ENCODE results near the gene PRPF6. TPM values are rescaled to one million over a fixed set of nuclear protein-coding genes. Genes with fewer than 3 reads are reported as not detected.

PRPF6 gene
- total RNA-seq, 1 experiment from 2014 or later = 181 TPM

- no TSS peak for BruUV-seq (replicated peaks)
- no peak for TF ChIP-seq CTCF (IDR thresholded peaks at IDR 0.05; ENCODE audit: insufficient read depth in 1 of 2, low read depth in 1 of 2, low read length in 1 of 2, severe bottlenecking in 1 of 2, unreplicated experiment in 1 of 2)
- intact Hi-C loops (cut with micrococcal nuclease; ENCODE audit: unreplicated experiment) = no loop called here
Observed at GRCh38 chr20:64032706-64033624, 52.0 kb downstream of the PRPF6 start.

GRCh38 chr20:64033981-64034493, 53.1 kb downstream of the PRPF6 start:
- Histone ChIP-seq H3K4me3 (ENCODE audit: low read depth, low read length) (no peak overlapping the region), H3K4me1 (peaks cover 35% of the 10 kb centered on the region), H3K36me3 (ENCODE audit: control insufficient read depth, insufficient read depth, low read length) (peaks cover 13% of the 10 kb centered on the region), H3K9me3 (no peaks in the 10 kb centered on the region), H3K27me3 (replicated peaks; ENCODE audit: control insufficient read depth, insufficient read depth, low read length) (no peaks in the 10 kb centered on the region)
- ChIA-PET CTCF (interaction anchor here (1.3 kb wide), 1 partner anchor 10 kb away, joined by 5 read pairs; no protein-coding TSS in a partner anchor), POLR2A (no interaction called here)
- peaks cover 100% of the 10 kb centered on the region for H3K36me3 Mint-ChIP-seq (ENCODE audit: insufficient read depth, unreplicated experiment)
- no peak for TF ChIP-seq CTCF (IDR thresholded peaks at IDR 0.05; ENCODE audit: insufficient read depth in 1 of 2, low read depth in 1 of 2, low read length in 1 of 2, severe bottlenecking in 1 of 2, unreplicated experiment in 1 of 2)
- intact Hi-C loops (cut with micrococcal nuclease; ENCODE audit: unreplicated experiment) = no loop called here
- no TSS peak for BruUV-seq (replicated peaks)
- no peaks in the 10 kb centered on the region for H3K9me3 Mint-ChIP-seq (ENCODE audit: unreplicated experiment)
- H3K27ac Mint-ChIP-seq (ENCODE audit: unreplicated experiment) = no peak overlapping the region
- H3K4me3 Mint-ChIP-seq (ENCODE audit: unreplicated experiment) = no peak overlapping the region
- no peak for DNase-seq
- H3K27me3 Mint-ChIP-seq (ENCODE audit: insufficient read depth, unreplicated experiment) = no peaks in the 10 kb centered on the region
- peaks cover 12% of the 10 kb centered on the region for H3K4me1 Mint-ChIP-seq (ENCODE audit: low read depth, unreplicated experiment)

More at GRCh38 chr20:64032706-64033624, 52.0 kb downstream of the PRPF6 start:
- CTCF ChIA-PET = interaction anchor here (1.3 kb wide), 1 partner anchor 9 kb away, joined by 5 read pairs; no protein-coding TSS in a partner anchor
- Mint-ChIP-seq H3K27me3 (ENCODE audit: insufficient read depth, unreplicated experiment) (no peaks in the 10 kb centered on the region), H3K9me3 (ENCODE audit: unreplicated experiment) (no peaks in the 10 kb centered on the region), H3K4me3 (ENCODE audit: unreplicated experiment) (no peak overlapping the region), H3K36me3 (ENCODE audit: insufficient read depth, unreplicated experiment) (peaks cover 100% of the 10 kb centered on the region), H3K27ac (ENCODE audit: unreplicated experiment) (no peak overlapping the region), H3K4me1 (ENCODE audit: low read depth, unreplicated experiment) (peaks cover 12% of the 10 kb centered on the region)
- no peak overlapping the region for H3K4me3 ChIP-seq (ENCODE audit: low read depth, low read length)
- POLR2A ChIA-PET = no interaction called here
- peaks cover 35% of the 10 kb centered on the region for H3K4me1 ChIP-seq
- no peaks in the 10 kb centered on the region for H3K27me3 ChIP-seq (replicated peaks; ENCODE audit: control insufficient read depth, insufficient read depth, low read length)
- H3K36me3 ChIP-seq (ENCODE audit: control insufficient read depth, insufficient read depth, low read length) = peaks cover 17% of the 10 kb centered on the region
- no peaks in the 10 kb centered on the region for H3K9me3 ChIP-seq
- no peak for DNase-seq

- CTCF ChIA-PET = interaction anchor here (1.3 to 6.2 kb wide), 2 partner anchors 11 to 25 kb away, joined by 4 to 101 read pairs; partner anchors contain the start of gene TCEA2
- no peak overlapping the region for H3K27ac Mint-ChIP-seq (ENCODE audit: unreplicated experiment)
Observed at GRCh38 chr20:64035066-64035932, 54.4 kb downstream of the PRPF6 start.

More at GRCh38 chr20:64035066-64035932, 54.4 kb downstream of the PRPF6 start:
- DNase-seq = no peak
- POLR2A ChIA-PET = no interaction called here
- intact Hi-C loops (cut with micrococcal nuclease; ENCODE audit: unreplicated experiment) = no loop called here
- H3K4me3 ChIP-seq (ENCODE audit: low read depth, low read length) = no peak overlapping the region
- peaks cover 6% of the 10 kb centered on the region; the same call in 1 of the 2 replicates for H3K36me3 ChIP-seq (ENCODE audit: control insufficient read depth, insufficient read depth, low read length)
- no peak overlapping the region for H3K4me3 Mint-ChIP-seq (ENCODE audit: unreplicated experiment)
- no peaks in the 10 kb centered on the region for H3K9me3 ChIP-seq
- H3K27me3 Mint-ChIP-seq (ENCODE audit: insufficient read depth, unreplicated experiment) = peaks cover 3% of the 10 kb centered on the region
- peaks cover 88% of the 10 kb centered on the region for H3K36me3 Mint-ChIP-seq (ENCODE audit: insufficient read depth, unreplicated experiment)
- H3K9me3 Mint-ChIP-seq (ENCODE audit: unreplicated experiment) = no peaks in the 10 kb centered on the region
- H3K4me1 Mint-ChIP-seq (ENCODE audit: low read depth, unreplicated experiment) = peaks cover 10% of the 10 kb centered on the region
- H3K27me3 ChIP-seq (replicated peaks; ENCODE audit: control insufficient read depth, insufficient read depth, low read length) = no peaks in the 10 kb centered on the region
- TF ChIP-seq CTCF (IDR thresholded peaks at IDR 0.05; ENCODE audit: insufficient read depth in 1 of 2, low read depth in 1 of 2, low read length in 1 of 2, severe bottlenecking in 1 of 2, unreplicated experiment in 1 of 2) = no peak
- no TSS peak for BruUV-seq (replicated peaks)
- H3K4me1 ChIP-seq = peaks cover 34% of the 10 kb centered on the region

Measured in Caco-2 (cell line).